NOMO-1 treated with DMSO at 0.1 percent for 48 hours (cell line): ENCODE data around the gene SDR42E1.
A peak's percentile ranks its signal among the peaks of the same experiment; 100 is the strongest.
"Not testable (repeated sequence)": the region's sequence is repeated elsewhere in the genome, so short reads cannot be mapped to it uniquely, and the experiment has no call there.

Source experiments
- DNase-seq: peaks from one replicate; lab custom pipeline; 2025; ENCODE audit not compliant: unreplicated experiment; lab: John Stamatoyannopoulos, UW

SDR42E1 gene

GRCh38 chr16:82037666-82038065, 26.4 kb upstream of the SDR42E1 start:
- DNase-seq = no peak

GRCh38 chr16:82037251-82037650, 26.0 kb upstream of the SDR42E1 start:
- DNase-seq = no peak

- DNase-seq = no peak
These were observed 23.8 kb upstream of the SDR42E1 start, which contains the start of gene HSD17B2 for GRCh38 chr16:82034981-82035612. Gene HSD17B2 (plus strand): TSS chr16:82035253. CDS start chr16:82035425, 172 bp downstream.

DNA sequence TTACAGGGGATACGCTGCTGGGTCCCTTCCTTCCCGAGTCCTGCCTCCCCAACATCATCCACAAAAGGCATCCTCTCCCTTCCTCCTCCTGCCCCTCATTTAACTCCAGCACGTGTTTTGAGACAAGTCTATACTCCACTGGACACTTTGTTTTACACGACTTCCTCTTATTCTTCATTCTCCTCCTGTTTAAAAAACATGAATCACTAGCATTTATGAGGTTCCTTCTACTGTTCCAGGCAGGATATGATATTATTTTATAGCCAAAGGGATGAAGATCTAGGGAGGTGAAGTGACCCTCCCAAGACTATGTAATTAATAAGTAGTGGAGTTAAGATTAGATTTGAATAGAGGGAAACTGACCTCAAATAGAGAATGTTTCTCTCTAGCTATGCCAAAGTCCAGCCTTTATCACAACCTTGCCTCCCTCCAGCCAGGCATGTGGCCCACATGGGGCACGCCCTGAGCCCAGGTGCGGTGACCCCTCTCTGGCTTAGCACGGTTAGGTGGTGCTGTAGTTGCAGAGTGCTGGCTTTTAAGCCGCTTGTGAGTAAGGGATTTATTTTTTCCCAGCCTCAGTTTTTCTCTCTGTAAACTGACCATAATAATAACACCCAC, 22.5 kb upstream of the SDR42E1 start:
- DNase-seq = no peak

- no peak for DNase-seq
These were observed 21.7 kb upstream of the SDR42E1 start for GRCh38 chr16:82033006-82033405.

GRCh38 chr16:82031116-82032084, 20.1 kb upstream of the SDR42E1 start:
- peak; percentile 27 for DNase-seq

- DNase-seq = no peak
These were observed 16.4 kb upstream of the SDR42E1 start for GRCh38 chr16:82027629-82028064.

- no peak for DNase-seq
These were observed 13.6 kb upstream of the SDR42E1 start for GRCh38 chr16:82024883-82025282.

GRCh38 chr16:82024316-82024715, 13.0 kb upstream of the SDR42E1 start:
- DNase-seq = no peak

DNA sequence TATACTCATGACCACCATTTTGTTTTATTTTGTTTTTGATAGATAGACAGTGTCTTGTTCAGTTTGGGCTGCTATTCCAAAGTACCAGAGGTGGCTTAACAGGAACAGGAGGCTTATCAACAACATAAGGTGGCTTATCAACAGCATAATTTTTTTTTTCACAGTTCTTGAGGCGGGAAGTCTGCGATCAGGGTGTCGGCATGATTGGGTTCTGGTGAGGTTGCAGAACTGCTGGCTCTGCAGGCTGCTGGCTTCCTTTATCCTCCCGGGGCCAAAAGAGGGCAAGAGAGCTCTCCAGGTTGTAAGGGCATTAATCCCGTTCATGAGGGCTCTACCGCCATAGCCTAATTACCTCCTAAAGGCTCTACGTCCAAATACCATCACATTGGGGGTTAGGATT, 11.9 kb upstream of the SDR42E1 start:
- no peak for DNase-seq

- DNase-seq = no peak
These were observed 8.8 kb upstream of the SDR42E1 start for GRCh38 chr16:82020051-82020450.

DNA sequence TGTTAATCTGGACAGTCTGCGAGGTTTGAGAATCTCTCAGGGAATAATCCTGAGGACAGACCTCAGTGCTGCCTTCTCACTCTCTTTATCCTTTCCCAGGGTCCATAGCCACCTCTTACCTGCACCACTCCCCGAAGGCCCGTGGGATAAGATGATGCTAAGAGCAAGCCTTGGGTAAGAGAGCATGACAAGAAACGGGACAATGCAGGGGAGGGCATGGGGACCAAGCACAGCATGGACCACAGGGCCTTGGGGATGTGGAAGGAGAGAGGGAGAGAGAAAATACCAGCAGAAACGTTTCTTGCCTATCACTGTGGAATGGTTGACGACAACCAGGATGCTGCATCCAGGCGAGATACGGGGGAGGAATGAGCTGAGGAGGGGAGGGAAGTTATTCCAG, 8.3 kb upstream of the SDR42E1 start:
- no peak for DNase-seq

- DNase-seq = no peak
These were observed 6.8 kb upstream of the SDR42E1 start for GRCh38 chr16:82017911-82018568.

DNA sequence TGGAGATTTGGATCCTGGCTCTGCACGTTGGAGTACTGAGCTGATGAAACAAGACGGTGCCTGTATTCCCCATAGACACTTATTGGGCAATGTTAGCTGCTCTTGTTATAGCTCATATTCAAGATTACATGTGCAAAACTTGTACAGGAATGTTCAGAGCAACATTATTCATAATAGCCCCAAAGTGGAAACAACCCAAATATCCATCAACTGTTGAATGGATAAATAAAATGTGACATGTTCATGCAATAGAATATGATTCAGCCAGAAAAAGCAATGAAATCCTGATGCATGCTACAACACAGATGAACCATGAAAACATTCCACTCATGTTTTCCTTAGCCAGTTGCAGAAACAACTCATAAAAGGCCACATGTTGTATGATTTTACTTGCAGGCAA, 5.7 kb upstream of the SDR42E1 start:
- no peak for DNase-seq

DNA sequence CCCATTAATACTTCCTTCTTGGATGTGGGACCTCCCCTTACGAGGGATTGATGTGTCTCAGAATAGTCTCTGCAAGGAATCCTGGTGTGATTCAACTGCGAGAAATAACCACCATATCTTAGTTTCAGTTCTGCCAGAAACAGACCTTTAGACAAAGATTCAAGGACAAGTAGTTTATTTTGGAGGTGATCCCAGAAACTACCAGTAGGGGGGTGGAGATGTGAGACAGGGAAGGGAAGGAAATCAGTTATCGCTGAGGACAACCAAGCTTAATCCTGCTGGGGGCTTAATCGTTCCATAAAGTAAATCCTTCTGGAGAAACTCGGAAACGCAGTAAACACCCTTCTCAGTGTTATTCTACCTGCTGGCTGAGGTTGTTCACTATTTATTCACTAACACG, 5.0 kb upstream of the SDR42E1 start:
- peak; percentile 22 for DNase-seq

GRCh38 chr16:82013139-82013538, 1.9 kb upstream of the SDR42E1 start:
- no peak for DNase-seq

GRCh38 chr16:82010649-82011048, 621 bp downstream of the SDR42E1 start:
- DNase-seq = no peak

DNA sequence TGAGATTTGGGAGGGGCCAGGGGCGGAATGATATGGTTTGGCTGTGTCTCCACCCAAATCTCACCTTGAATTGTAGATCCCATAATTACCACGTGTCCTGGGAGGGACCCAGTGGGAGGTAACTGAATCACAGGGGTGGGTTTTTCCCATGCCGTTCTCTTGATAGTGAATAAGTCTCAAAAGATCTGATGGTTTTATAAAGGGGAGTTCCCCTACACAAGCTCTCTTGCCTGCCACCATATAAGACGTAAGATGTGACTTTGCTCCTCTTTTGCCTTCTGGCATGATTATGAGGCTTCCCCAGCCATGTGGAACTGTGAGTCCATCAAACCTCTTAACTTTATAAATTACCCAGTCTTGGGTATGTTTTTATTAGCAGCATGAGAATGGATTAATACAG, 1.5 kb downstream of the SDR42E1 start:
- DNase-seq = not testable (repeated sequence)

- DNase-seq = no peak
These were observed 2.2 kb downstream of the SDR42E1 start for GRCh38 chr16:82008957-82009592.

GRCh38 chr16:82007189-82007588, 4.1 kb downstream of the SDR42E1 start:
- DNase-seq = no peak

DNA sequence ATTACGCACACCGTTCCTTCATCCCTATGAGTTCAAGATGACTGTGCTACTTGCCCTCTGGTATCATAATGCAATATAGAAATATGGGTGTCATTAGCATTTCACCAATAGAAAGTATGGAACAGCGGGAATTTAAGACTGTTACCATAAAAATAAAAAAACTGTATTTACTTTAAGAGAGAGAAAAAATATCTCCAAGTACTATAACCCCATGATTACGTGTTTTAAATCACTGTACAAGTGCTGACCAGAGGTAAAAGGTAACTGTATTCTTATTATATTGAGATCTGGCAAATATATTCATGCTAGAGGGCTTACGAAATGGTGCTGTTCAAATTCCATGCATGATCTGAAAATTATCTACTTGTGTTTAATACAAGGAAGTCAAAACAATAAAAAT, 5.2 kb downstream of the SDR42E1 start:
- DNase-seq = no peak
